ENCODE measurements around the gene CEP192. TPM values are rescaled to one million over a fixed set of nuclear protein-coding genes. Genes with fewer than 3 reads are reported as not detected.

CEP192 gene
- total RNA-seq, 1 donor from 2014 or later, result 31.2 TPM

DNA sequence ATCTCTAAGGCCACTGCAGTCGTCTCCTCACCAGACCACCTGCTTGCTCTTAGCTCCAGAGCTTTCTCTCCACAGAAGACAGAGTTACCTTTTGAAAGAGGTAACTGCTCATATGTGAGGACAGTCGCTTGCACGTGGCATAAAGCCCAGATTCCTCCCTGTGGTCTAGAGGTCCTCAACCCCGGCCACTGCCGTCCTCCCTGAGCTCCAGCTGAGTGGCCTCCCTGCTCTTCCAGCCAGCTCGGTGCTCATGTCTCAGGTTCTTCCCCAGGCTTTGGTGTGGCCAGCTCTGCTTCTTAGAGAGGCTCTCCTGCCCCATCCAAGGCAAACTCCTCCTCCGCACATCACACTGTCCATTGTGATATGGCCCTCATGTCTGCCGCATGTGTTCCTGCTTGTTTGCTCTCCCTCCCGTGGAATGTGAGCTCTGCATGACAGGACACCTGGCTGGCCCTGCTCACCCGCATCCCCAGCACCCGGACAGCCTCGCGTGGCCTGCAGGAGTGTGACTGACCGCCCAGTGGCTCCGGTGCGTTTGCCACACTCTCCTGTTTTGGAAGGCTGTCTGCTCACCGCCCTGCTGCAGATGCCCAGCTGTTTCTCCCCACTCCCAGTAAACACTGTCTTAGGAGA, 135.9 kb downstream of the CEP192 start:
- H3K36me3 Mint-ChIP-seq (ENCODE audit: low read depth), result peaks cover 10% of the 10 kb centered on the region
- no peaks in the 10 kb centered on the region for H3K9me3 Mint-ChIP-seq
- no peaks in the 10 kb centered on the region for H3K27me3 Mint-ChIP-seq (ENCODE audit: insufficient read depth)
- intact Hi-C loops (cut with micrococcal nuclease), result no loop called here
- no peak for DNase-seq (ENCODE audit: low spot score)
- peaks cover 7% of the 10 kb centered on the region for H3K4me1 Mint-ChIP-seq (ENCODE audit: low read depth)
- H3K4me3 Mint-ChIP-seq, result no peak overlapping the region
- no peak overlapping the region for H3K27ac Mint-ChIP-seq

DNA sequence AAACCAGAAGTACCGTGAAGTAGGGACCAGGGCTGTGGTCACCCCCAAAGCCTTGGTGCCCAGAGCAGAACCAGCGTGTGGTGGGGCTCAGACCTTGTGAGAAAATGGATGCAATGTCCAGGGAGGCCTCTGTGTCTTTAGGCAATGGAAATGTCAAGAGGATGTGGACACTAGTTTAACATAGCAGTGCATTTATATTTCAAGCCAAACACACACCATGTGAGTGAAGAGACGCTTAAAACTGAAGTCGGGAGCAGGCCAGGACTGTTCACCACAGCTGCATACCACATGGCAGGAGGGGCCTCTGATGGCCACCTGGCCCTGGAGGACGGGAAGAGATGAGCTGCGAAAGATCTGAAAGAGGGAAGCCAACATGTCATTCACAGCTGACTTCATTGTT, 140.1 kb downstream of the CEP192 start:
- H3K4me3 Mint-ChIP-seq, result no peak overlapping the region
- no peak for DNase-seq (ENCODE audit: low spot score)
- intact Hi-C loops (cut with micrococcal nuclease), result no loop called here
- H3K36me3 Mint-ChIP-seq (ENCODE audit: low read depth), result peaks cover 9% of the 10 kb centered on the region
- peak overlapping the region; percentile 18 for H3K27ac Mint-ChIP-seq
- peaks cover 8% of the 10 kb centered on the region for H3K27me3 Mint-ChIP-seq (ENCODE audit: insufficient read depth)
- peaks cover 9% of the 10 kb centered on the region for H3K4me1 Mint-ChIP-seq (ENCODE audit: low read depth)
- no peaks in the 10 kb centered on the region for H3K9me3 Mint-ChIP-seq

DNA sequence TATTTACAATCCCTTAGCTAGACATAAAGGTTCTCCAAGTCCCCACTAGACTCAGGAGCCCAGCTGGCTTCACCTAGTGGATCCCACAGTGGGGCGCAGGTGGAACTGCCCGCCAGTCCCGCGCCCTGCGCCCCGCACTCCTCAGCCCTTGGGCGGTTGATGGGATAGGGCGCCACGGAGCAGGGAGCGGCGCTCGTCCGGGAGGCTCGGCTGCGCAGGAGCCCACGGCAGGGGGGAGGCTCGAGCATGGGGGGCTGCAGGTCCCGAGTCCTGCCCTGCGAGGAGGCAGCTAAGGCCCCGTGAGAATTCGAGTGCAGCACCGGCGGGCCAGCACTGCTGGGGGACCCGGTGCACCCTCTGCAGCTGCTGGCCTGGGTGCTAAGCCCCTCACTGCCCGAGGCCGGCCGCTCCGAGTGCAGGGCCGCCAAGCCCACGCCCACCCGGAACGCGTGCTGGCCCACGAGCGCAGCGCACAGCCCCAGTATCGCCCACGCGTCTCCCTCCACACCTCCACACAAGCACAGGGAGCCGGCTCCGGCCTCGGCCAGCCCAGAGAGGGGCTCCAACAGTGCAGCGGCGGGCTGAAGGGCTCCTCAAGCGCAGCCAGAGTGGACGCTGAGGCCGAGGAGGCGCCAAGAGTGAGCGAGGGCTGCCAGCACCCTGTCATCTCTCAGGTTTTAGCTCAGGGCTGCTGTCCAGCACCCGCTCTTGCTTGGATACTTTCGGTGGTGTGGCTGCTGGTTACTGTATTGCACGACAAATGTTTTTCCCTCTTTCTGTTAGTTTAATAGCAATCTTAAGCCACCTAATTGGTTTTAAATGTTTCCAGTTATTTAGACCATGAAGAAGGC, 143.6 kb downstream of the CEP192 start:
- Mint-ChIP-seq H3K27me3 (ENCODE audit: insufficient read depth) (peaks cover 9% of the 10 kb centered on the region), H3K4me1 (ENCODE audit: low read depth) (peaks cover 25% of the 10 kb centered on the region), H3K9me3 (no peaks in the 10 kb centered on the region), H3K27ac (no peak overlapping the region), H3K36me3 (ENCODE audit: low read depth) (peaks cover 5% of the 10 kb centered on the region), H3K4me3 (peak overlapping the region; percentile 69)
- DNase-seq (ENCODE audit: low spot score), result no peak
- intact Hi-C loops (cut with micrococcal nuclease), result loop anchor here (5.0 kb wide), 4 partner anchors 83 to 478 kb away; partner anchors contain the start of genes LDLRAD4 and PTPN2

DNA sequence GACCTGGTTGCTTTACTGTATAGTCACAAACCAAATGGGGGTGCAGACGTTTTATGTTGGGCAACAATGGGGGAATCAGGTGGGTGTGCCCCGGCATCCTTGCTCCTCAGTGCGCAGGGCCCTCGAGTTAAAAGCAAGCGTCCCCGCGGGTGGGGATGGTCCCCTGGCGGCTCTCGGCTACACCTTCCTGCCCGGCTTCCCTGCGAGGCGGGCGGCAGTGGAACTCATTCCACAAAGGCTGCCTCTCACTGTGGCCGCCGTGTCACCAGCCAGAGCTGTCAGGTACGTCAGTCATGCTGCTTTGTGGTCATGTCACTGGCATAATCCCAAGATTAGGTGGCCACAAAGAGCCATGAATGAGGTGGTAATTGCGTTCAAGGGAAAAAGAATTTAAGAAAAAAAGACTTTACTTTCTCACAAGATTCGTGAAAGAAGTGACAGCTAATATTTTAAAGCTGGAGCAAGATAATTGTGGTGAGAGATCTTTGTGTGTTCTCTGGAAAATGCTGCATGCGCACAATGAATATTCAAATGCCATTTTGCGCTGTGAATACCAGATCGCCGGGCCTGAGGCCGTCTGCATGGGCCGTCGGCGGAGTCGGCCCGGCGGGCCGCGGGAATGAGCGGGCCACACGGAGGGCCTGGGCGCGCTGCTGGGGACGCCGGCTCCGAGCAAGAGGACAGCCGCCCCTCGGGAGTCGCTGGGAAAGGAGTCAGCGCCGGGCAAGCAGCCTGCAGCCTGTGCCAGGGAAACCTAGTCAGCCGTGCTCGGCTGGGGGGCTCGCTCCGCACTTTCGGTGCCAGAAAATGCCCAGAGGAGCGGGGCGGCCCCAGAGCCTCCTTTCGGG, 145.1 kb downstream of the CEP192 start:
- Mint-ChIP-seq H3K27me3 (ENCODE audit: insufficient read depth) (peaks cover 9% of the 10 kb centered on the region), H3K27ac (no peak overlapping the region), H3K4me1 (ENCODE audit: low read depth) (peaks cover 21% of the 10 kb centered on the region), H3K4me3 (peak overlapping the region; percentile 78), H3K36me3 (ENCODE audit: low read depth) (peaks cover 1% of the 10 kb centered on the region), H3K9me3 (no peaks in the 10 kb centered on the region)
- intact Hi-C loops (cut with micrococcal nuclease), result loop anchor here (5.0 kb wide), 4 partner anchors 81 to 476 kb away; partner anchors contain the start of genes LDLRAD4 and PTPN2
- no peak for DNase-seq (ENCODE audit: low spot score)

GRCh38 chr18:13136904-13137669, 145.9 kb downstream of the CEP192 start:
- H3K36me3 Mint-ChIP-seq (ENCODE audit: low read depth), result no peaks in the 10 kb centered on the region
- H3K9me3 Mint-ChIP-seq, result no peaks in the 10 kb centered on the region
- DNase-seq (ENCODE audit: low spot score), result peak; percentile 23
- H3K27me3 Mint-ChIP-seq (ENCODE audit: insufficient read depth), result peaks cover 11% of the 10 kb centered on the region
- intact Hi-C loops (cut with micrococcal nuclease), result loop anchor here (5.0 kb wide), 4 partner anchors 80 to 475 kb away; partner anchors contain the start of genes LDLRAD4 and PTPN2
- H3K4me3 Mint-ChIP-seq, result peak overlapping the region; percentile 91
- H3K4me1 Mint-ChIP-seq (ENCODE audit: low read depth), result peaks cover 21% of the 10 kb centered on the region
- H3K27ac Mint-ChIP-seq, result peak overlapping the region; percentile 79

- DNase-seq (ENCODE audit: low spot score), result peak; percentile 76
- H3K36me3 Mint-ChIP-seq (ENCODE audit: low read depth), result no peaks in the 10 kb centered on the region
- H3K4me1 Mint-ChIP-seq (ENCODE audit: low read depth), result peaks cover 21% of the 10 kb centered on the region
- intact Hi-C loops (cut with micrococcal nuclease), result loop anchor here (1.0 to 5.0 kb wide), 9 partner anchors 21 to 588 kb away; partner anchors contain the start of genes CEP192, FAM210A, LDLRAD4 and PTPN2
- peak overlapping the region; percentile 91 for H3K4me3 Mint-ChIP-seq
- peak overlapping the region; percentile 79 for H3K27ac Mint-ChIP-seq
- no peaks in the 10 kb centered on the region for H3K9me3 Mint-ChIP-seq
- H3K27me3 Mint-ChIP-seq (ENCODE audit: insufficient read depth), result peaks cover 11% of the 10 kb centered on the region
Observed at GRCh38 chr18:13137670-13138419, 146.7 kb downstream of the CEP192 start.

DNA sequence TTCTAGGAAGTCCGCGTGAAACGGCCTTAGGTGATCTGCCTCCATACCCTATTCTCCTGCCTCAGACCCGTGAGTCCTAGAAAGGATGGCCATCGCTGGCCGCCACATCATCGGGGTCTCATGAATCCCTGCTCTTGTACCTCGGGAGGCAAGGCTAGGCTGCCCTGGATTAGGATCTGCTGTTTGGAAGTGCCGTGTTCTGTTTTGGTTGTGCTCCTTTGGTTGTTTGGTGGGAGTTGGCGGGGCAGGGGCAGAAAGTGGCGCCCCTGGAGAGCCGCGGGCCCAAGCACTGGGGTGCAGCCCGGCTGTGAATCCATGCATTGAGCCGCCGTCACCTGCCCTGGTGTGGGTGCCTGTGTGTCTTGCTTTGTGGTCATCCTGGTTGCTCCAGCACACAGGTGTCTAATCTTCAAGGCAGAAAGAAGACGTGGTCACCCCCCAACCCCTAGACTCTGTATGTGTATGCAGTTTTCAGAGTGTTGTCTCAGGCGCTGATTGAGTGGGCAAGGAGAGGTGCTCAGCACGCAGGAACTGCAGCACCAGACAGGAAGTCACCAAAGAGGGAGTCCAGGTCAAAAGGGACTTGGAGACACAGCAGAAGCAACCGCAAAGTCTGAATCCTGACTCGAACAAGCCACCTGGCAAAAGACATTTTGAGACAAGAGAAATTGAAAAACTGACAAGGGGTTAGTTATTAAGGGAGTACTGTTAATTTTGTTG, 147.4 kb downstream of the CEP192 start:
- Mint-ChIP-seq H3K36me3 (ENCODE audit: low read depth) (no peaks in the 10 kb centered on the region), H3K4me1 (ENCODE audit: low read depth) (peaks cover 21% of the 10 kb centered on the region), H3K9me3 (peaks cover 4% of the 10 kb centered on the region), H3K27me3 (ENCODE audit: insufficient read depth) (peaks cover 11% of the 10 kb centered on the region), H3K27ac (peak overlapping the region; percentile 79), H3K4me3 (peak overlapping the region; percentile 91)
- no peak for DNase-seq (ENCODE audit: low spot score)
- intact Hi-C loops (cut with micrococcal nuclease), result loop anchor here (1.0 to 5.0 kb wide), 9 partner anchors 20 to 588 kb away; partner anchors contain the start of genes CEP192, FAM210A, LDLRAD4 and PTPN2

GRCh38 chr18:13139885-13140450, 148.8 kb downstream of the CEP192 start:
- H3K27me3 Mint-ChIP-seq (ENCODE audit: insufficient read depth), result peaks cover 11% of the 10 kb centered on the region
- intact Hi-C loops (cut with micrococcal nuclease), result loop anchor here (2.0 to 5.0 kb wide), 6 partner anchors 19 to 472 kb away; partner anchors contain the start of genes LDLRAD4 and PTPN2
- H3K36me3 Mint-ChIP-seq (ENCODE audit: low read depth), result no peaks in the 10 kb centered on the region
- no peak overlapping the region for H3K27ac Mint-ChIP-seq
- no peak overlapping the region for H3K4me3 Mint-ChIP-seq
- H3K4me1 Mint-ChIP-seq (ENCODE audit: low read depth), result peaks cover 21% of the 10 kb centered on the region
- peaks cover 13% of the 10 kb centered on the region for H3K9me3 Mint-ChIP-seq
- no peak for DNase-seq (ENCODE audit: low spot score)

DNA sequence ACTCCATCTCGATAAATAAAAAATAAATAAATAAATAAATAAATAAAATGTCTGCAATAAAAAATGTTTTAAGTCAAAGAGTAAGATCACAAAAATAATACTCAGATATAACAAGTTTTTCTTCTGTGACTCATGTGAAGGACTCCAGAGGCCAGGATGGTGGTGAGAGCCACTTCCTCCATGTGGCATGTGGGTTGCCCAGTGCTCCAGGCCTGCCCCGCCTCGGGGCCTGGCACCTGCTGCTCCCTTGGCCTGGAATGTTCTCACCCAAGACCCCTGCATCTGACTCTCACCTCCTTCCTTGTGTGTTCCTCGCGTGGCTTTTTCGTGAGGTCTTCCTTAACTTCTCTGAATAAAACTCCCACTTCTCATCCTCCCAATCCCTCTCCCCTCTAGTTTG, 150.0 kb downstream of the CEP192 start:
- H3K27ac Mint-ChIP-seq, result no peak overlapping the region

DNA sequence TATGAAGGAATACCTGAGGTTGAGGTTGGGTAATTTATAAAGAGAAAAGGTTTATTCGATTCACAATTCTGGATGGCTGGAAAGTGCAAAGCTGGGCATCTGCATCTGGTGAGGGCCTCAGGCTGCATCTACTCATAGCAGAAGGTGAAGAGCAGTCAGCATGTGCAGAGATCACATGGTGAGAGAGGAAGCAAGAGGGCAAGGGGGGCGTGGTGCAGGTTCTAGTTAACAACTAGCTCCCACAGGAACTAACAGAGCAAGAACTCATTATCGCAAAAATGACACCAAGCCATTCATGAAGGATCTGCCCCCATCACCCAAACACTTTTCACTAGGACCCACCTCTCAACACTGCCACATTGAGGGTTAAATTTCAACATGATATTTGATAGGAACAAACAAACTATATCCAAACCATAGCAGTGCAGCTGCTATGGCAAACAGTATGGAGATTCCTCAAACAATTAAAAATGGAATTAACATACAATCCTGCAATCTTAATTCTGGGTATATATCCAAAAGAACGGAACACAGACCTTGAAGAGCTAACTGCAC, 154.6 kb downstream of the CEP192 start:
- Mint-ChIP-seq H3K9me3 (peaks cover 13% of the 10 kb centered on the region), H3K4me1 (ENCODE audit: low read depth) (peaks cover 7% of the 10 kb centered on the region), H3K27me3 (ENCODE audit: insufficient read depth) (peaks cover 12% of the 10 kb centered on the region), H3K4me3 (no peak overlapping the region), H3K27ac (no peak overlapping the region), H3K36me3 (ENCODE audit: low read depth) (no peaks in the 10 kb centered on the region)
- intact Hi-C loops (cut with micrococcal nuclease), result no loop called here
- no peak for DNase-seq (ENCODE audit: low spot score)

More for the DNA sequence above, 150.0 kb downstream of the CEP192 start:
- Mint-ChIP-seq H3K4me1 (ENCODE audit: low read depth) (peaks cover 19% of the 10 kb centered on the region), H3K36me3 (ENCODE audit: low read depth) (no peaks in the 10 kb centered on the region), H3K4me3 (no peak overlapping the region), H3K9me3 (peaks cover 13% of the 10 kb centered on the region), H3K27me3 (ENCODE audit: insufficient read depth) (peaks cover 4% of the 10 kb centered on the region)
- intact Hi-C loops (cut with micrococcal nuclease), result no loop called here
- no peak for DNase-seq (ENCODE audit: low spot score)

All from activated T-helper 1 cell treated with anti-CD3 and anti-CD28 coated beads, Interleukin-12 subunit alpha, Interleukin-12 subunit beta, Interleukin-2, Interleukin-4 antibody, amounts not matched to agents 30 ng/mL and 10 ng/mL and 1 ng/mL, durations not matched to agents 14 hours and 24 hours and 36 hours (primary cell).